ENCODE data around the gene ITGA11.

The ITGA11 gene

GRCh38 chr15:68259883-68260282, 172.1 kb downstream of the ITGA11 start:
- DNase-seq: no peak

- no peak for DNase-seq
These were observed 173.3 kb downstream of the ITGA11 start for GRCh38 chr15:68258692-68259091.

- no peak for DNase-seq
These were observed 175.1 kb downstream of the ITGA11 start for GRCh38 chr15:68256675-68257450.

- peak; percentile 87 for DNase-seq
These were observed 178.9 kb downstream of the ITGA11 start for GRCh38 chr15:68252925-68253534.

DNA sequence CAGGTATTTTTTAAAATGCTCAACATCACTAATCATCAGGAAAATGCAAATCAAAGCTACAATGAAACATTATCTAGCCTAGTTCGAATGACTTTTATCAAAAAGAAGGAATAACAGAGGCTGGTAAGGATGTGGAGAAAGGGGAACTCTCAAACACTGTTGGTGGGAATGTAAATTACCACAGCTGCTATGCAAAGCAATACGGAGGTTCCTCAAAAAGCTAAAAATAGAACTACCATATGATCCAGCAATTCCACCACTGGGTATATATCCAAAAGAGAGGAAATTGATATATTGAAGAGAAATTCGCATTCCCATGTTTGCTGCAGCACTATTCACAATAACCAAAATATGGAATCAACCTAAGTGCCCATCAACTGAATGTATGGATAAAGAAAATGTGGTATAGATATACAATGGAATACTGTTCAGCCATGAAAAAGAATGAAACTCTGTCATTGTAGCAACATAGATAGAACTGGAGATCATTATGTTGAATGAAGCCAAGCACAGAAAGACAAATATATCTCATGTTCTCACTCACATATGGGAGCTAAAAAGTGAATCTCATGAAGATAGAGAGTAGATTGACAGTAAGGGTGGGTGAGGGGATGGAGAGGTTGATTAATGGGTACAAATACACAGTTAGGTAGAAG, 182.8 kb downstream of the ITGA11 start:
- DNase-seq: peak; percentile 11
